CD4-positive, alpha-beta T cell (primary cell): ENCODE measurements around the gene HOXD8. TPM values are rescaled to one million over a fixed set of nuclear protein-coding genes. Genes with fewer than 3 reads are reported as not detected.

ENCODE experiments used
- ATAC-seq: fragments of 200-7000 bp; cut with Tn5 transposase; one replicate; pipeline ENCODE4 v1.10.0; 2022; ENCODE audit warnings: mild to moderate bottlenecking; ENCODE audit not compliant: poor library complexity
- CTCF ChIA-PET: fragments of 350-600 bp; sonication (Branson Sonifier 250); formaldehyde crosslinking; loops from one replicate; lab custom pipeline; 2021; ENCODE audit warnings: antibody characterized with exemption, inconsistent platforms; lab: Charles Lee
- POLR2A ChIA-PET: fragments of 350-600 bp; sonication (Branson Sonifier 250); formaldehyde crosslinking; loops from one replicate; lab custom pipeline; 2021; ENCODE audit warnings: antibody characterized with exemption, inconsistent platforms; lab: Charles Lee
- DNase-seq, 14 experiments: peaks; one replicate each; pipeline ENCODE4 v3.0.0-alpha.2; 2013 to 2020; ENCODE audit warnings: mixed read lengths in 2 of 14
- H3K27ac ChIP-seq, 2 donors: one replicate each; pipeline versions ENCODE4 v1.5.1 to v1.7.0; 2013; ENCODE audit warnings: low read length in 2 of 2, low read depth in 1 of 2, mild to moderate bottlenecking in 1 of 2
- H3K27me3 ChIP-seq, 2 experiments: 1 replicate in 1 of 2; 2 replicates in 1 of 2; pipeline versions ENCODE4 v1.6.1 to v1.7.0; 2013; ENCODE audit warnings: low read length in 2 of 2, control low read depth in 1 of 2, mild to moderate bottlenecking in 1 of 2, moderate library complexity in 1 of 2; ENCODE audit not compliant: insufficient read depth in 2 of 2, control insufficient read depth in 1 of 2
- H3K36me3 ChIP-seq: one replicate; pipeline ENCODE4 v1.6.1; 2013; ENCODE audit warnings: low read length, control low read depth; ENCODE audit not compliant: insufficient read depth
- H3K4me1 ChIP-seq: one replicate; pipeline ENCODE4 v1.6.1; 2013; ENCODE audit warnings: low read length, control low read depth; ENCODE audit not compliant: insufficient read depth
- H3K4me3 ChIP-seq: one replicate; pipeline ENCODE4 v1.5.1; 2013; ENCODE audit warnings: mild to moderate bottlenecking, low read length, moderate library complexity
- H3K9me3 ChIP-seq, 2 experiments: 1 replicate in 1 of 2; 2 replicates in 1 of 2; pipeline versions ENCODE4 v1.6.1 to v1.7.0; 2013; ENCODE audit warnings: low read length in 2 of 2, mild to moderate bottlenecking in 2 of 2, control low read depth in 1 of 2, moderate library complexity in 1 of 2; ENCODE audit not compliant: control insufficient read depth in 1 of 2, insufficient read depth in 1 of 2
- H3K27ac Mint-ChIP-seq: one replicate; pipeline ENCODE4 v1.8.0; 2020; ENCODE audit warnings: mixed read lengths
- H3K27me3 Mint-ChIP-seq: one replicate; pipeline ENCODE4 v1.8.0; 2021; ENCODE audit warnings: mixed read lengths
- H3K36me3 Mint-ChIP-seq: one replicate; pipeline ENCODE4 v1.8.0; 2021; ENCODE audit warnings: low read depth, mixed read lengths
- H3K4me1 Mint-ChIP-seq: one replicate; pipeline ENCODE4 v1.8.0; 2021; ENCODE audit warnings: low read depth, mixed read lengths
- H3K4me3 Mint-ChIP-seq: one replicate; pipeline ENCODE4 v1.8.0; 2020; ENCODE audit warnings: mild to moderate bottlenecking, mixed read lengths
- H3K9me3 Mint-ChIP-seq: one replicate; pipeline ENCODE4 v1.8.0; 2020; ENCODE audit warnings: mixed read lengths
- intact Hi-C, 2 experiments: fragments of 100-400 bp; cut with DNase I in 1 of 2; cut with micrococcal nuclease in 1 of 2; formaldehyde crosslinking; loops; one replicate each; pipeline versions ENCODE4 v1.15.1 to v1.9.0; 2023 to 2025; cut with DNase I, micrococcal nuclease
- total RNA-seq, 174 experiments: library from RNA in 2 of 174; stranded (reverse) in 2 of 174; gene quantifications; one replicate each; pipeline ENCODE4 v1.2.3 and lab custom pipeline; 2021 to 2026
- TF ChIP-seq, protein P1 (sequence below): fragments of 200-600 bp; IDR thresholded peaks from one replicate; pipeline ENCODE4 v1.8.0; 2022; ENCODE audit warnings: antibody characterized with exemption, mild to moderate bottlenecking

Gene HOXD8
- total RNA-seq, 2 experiments from 2014 or later, result not detected

- ATAC-seq (no peak), DNase-seq (no peak)
- H3K9me3 ChIP-seq, result peaks cover 0 to 79% of the 10 kb centered on the region in 2 experiments
- H3K4me3 Mint-ChIP-seq, result no peak overlapping the region
- H3K36me3 ChIP-seq, result no peaks in the 10 kb centered on the region
- H3K27ac Mint-ChIP-seq, result no peak overlapping the region
- no peak overlapping the region for H3K4me3 ChIP-seq
- ChIA-PET POLR2A (no interaction called here), CTCF (no interaction called here)
- H3K4me1 Mint-ChIP-seq, result peaks cover 32% of the 10 kb centered on the region
- H3K9me3 Mint-ChIP-seq, result no peaks in the 10 kb centered on the region
- peaks cover 81 to 99% of the 10 kb centered on the region in 2 experiments for H3K27me3 ChIP-seq
- peaks cover 93% of the 10 kb centered on the region for H3K27me3 Mint-ChIP-seq
- peaks cover 33% of the 10 kb centered on the region for H3K4me1 ChIP-seq
- H3K27ac ChIP-seq, result no peak overlapping the region
- TF ChIP-seq, protein P1, sequence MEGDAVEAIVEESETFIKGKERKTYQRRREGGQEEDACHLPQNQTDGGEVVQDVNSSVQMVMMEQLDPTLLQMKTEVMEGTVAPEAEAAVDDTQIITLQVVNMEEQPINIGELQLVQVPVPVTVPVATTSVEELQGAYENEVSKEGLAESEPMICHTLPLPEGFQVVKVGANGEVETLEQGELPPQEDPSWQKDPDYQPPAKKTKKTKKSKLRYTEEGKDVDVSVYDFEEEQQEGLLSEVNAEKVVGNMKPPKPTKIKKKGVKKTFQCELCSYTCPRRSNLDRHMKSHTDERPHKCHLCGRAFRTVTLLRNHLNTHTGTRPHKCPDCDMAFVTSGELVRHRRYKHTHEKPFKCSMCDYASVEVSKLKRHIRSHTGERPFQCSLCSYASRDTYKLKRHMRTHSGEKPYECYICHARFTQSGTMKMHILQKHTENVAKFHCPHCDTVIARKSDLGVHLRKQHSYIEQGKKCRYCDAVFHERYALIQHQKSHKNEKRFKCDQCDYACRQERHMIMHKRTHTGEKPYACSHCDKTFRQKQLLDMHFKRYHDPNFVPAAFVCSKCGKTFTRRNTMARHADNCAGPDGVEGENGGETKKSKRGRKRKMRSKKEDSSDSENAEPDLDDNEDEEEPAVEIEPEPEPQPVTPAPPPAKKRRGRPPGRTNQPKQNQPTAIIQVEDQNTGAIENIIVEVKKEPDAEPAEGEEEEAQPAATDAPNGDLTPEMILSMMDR, result no peak
- intact Hi-C loops, result no loop called here
- peaks cover 5% of the 10 kb centered on the region for H3K36me3 Mint-ChIP-seq
Observed at GRCh38 chr2:176160251-176160985, 30.9 kb downstream of the HOXD8 start.

GRCh38 chr2:176160986-176161824, 31.7 kb downstream of the HOXD8 start:
- POLR2A ChIA-PET, result no interaction called here
- H3K9me3 ChIP-seq, result peaks cover 0 to 78% of the 10 kb centered on the region in 2 experiments
- CTCF ChIA-PET, result no interaction called here

GRCh38 chr2:176161825-176162626, 32.5 kb downstream of the HOXD8 start:
- peaks cover 95% of the 10 kb centered on the region for H3K27me3 Mint-ChIP-seq
- POLR2A ChIA-PET, result no interaction called here

More at GRCh38 chr2:176160986-176161824, 31.7 kb downstream of the HOXD8 start:
- DNase-seq, result no peak
- H3K4me3 Mint-ChIP-seq, result no peak overlapping the region
- Histone ChIP-seq H3K36me3 (no peaks in the 10 kb centered on the region), H3K4me1 (peaks cover 35% of the 10 kb centered on the region), H3K27ac (no peak overlapping the region), H3K27me3 (peaks cover 86 to 99% of the 10 kb centered on the region in 2 experiments), H3K4me3 (no peak overlapping the region)
- H3K4me1 Mint-ChIP-seq, result peaks cover 32% of the 10 kb centered on the region
- H3K27ac Mint-ChIP-seq, result no peak overlapping the region
- peaks cover 5% of the 10 kb centered on the region for H3K36me3 Mint-ChIP-seq
- peaks cover 93% of the 10 kb centered on the region for H3K27me3 Mint-ChIP-seq
- TF ChIP-seq, protein P1, result no peak
- no peak for ATAC-seq
- H3K9me3 Mint-ChIP-seq, result no peaks in the 10 kb centered on the region
- intact Hi-C loops, result no loop called here

More at GRCh38 chr2:176161825-176162626, 32.5 kb downstream of the HOXD8 start:
- ATAC-seq (no peak), DNase-seq (no peak)
- H3K9me3 ChIP-seq, result peaks cover 0 to 72% of the 10 kb centered on the region in 2 experiments
- peaks cover 35% of the 10 kb centered on the region for H3K4me1 ChIP-seq
- no peak overlapping the region for H3K4me3 ChIP-seq
- intact Hi-C loops, result no loop called here
- TF ChIP-seq, protein P1, result no peak
- CTCF ChIA-PET, result no interaction called here
- Mint-ChIP-seq H3K36me3 (peaks cover 5% of the 10 kb centered on the region), H3K4me1 (peaks cover 28% of the 10 kb centered on the region), H3K4me3 (no peak overlapping the region), H3K9me3 (no peaks in the 10 kb centered on the region), H3K27ac (no peak overlapping the region)
- no peaks in the 10 kb centered on the region for H3K36me3 ChIP-seq
- H3K27me3 ChIP-seq, result peaks cover 85 to 99% of the 10 kb centered on the region in 2 experiments
- H3K27ac ChIP-seq, result no peak overlapping the region
